Measurements from ENCODE around the gene GRM7.

The GRM7 gene

DNA sequence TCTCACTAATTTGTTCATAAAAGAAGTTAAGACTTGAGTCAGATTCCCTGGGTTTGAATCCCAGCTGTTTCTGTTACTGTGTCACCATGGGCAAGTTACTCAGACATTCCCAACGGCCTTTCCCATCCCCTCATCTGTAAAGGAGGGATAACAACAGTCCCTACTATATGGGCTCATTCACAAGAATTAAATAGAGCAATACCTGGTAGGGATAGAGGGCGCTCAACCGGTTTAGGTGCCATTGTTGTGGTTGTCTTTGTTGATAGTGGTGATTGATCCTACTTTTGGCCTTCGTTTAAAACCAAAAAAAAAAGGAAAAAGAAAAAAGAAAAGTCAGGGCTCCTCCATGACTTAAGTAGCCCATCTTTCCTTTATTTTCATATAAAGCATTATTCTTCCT lies 563.1 kb downstream of the GRM7 start:
- POLR2A ChIA-PET = no interaction called here
- no peak for DNase-seq (ENCODE audit: extremely low spot score)
- TF ChIP-seq, protein P1, sequence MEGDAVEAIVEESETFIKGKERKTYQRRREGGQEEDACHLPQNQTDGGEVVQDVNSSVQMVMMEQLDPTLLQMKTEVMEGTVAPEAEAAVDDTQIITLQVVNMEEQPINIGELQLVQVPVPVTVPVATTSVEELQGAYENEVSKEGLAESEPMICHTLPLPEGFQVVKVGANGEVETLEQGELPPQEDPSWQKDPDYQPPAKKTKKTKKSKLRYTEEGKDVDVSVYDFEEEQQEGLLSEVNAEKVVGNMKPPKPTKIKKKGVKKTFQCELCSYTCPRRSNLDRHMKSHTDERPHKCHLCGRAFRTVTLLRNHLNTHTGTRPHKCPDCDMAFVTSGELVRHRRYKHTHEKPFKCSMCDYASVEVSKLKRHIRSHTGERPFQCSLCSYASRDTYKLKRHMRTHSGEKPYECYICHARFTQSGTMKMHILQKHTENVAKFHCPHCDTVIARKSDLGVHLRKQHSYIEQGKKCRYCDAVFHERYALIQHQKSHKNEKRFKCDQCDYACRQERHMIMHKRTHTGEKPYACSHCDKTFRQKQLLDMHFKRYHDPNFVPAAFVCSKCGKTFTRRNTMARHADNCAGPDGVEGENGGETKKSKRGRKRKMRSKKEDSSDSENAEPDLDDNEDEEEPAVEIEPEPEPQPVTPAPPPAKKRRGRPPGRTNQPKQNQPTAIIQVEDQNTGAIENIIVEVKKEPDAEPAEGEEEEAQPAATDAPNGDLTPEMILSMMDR (IDR thresholded peaks at IDR 0.05; ENCODE audit: control extremely low read depth, extremely low read depth, low read depth, missing control alignments) = no peak
- CTCF ChIA-PET = interaction anchor here (1.4 kb wide), 1 partner anchor 14 kb away, joined by 3 read pairs; no protein-coding TSS in a partner anchor

GRCh38 chr3:7428206-7428718 lies 567.3 kb downstream of the GRM7 start:
- no peak for DNase-seq (ENCODE audit: extremely low spot score)
- TF ChIP-seq, protein P1 (IDR thresholded peaks at IDR 0.05; ENCODE audit: control extremely low read depth, extremely low read depth, low read depth, missing control alignments) = no peak
- CTCF ChIA-PET = no interaction called here
- POLR2A ChIA-PET = no interaction called here

DNA sequence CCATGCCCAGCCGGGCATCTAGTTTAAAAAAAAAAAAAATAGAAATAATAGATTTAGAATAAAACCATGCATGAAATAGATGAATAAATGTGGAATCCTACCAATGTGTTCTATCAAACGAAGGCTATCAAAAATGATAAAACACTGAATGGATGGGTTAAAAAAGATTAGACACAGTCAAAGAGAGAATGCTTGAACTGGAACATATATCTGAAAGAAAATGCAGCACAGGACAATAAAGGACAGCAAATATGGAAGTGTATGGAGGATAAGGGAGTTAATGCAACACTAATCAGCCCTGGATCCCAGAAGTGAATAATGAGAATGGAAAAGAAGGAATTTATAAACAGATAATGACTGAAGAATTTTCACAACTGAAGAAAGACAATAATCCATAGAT lies 571.7 kb downstream of the GRM7 start:
- CTCF ChIA-PET = interaction anchor here (1.5 kb wide), 1 partner anchor 11 kb away, joined by 3 read pairs; no protein-coding TSS in a partner anchor
- POLR2A ChIA-PET = no interaction called here
- TF ChIP-seq, protein P1 (IDR thresholded peaks at IDR 0.05; ENCODE audit: control extremely low read depth, extremely low read depth, low read depth, missing control alignments) = no peak
- DNase-seq (ENCODE audit: extremely low spot score) = no peak

GRCh38 chr3:7433073-7433472 lies 572.2 kb downstream of the GRM7 start:
- TF ChIP-seq, protein P1 (IDR thresholded peaks at IDR 0.05; ENCODE audit: control extremely low read depth, extremely low read depth, low read depth, missing control alignments) = no peak
- POLR2A ChIA-PET = no interaction called here
- CTCF ChIA-PET = interaction anchor here (1.5 kb wide), 1 partner anchor 11 kb away, joined by 3 read pairs; no protein-coding TSS in a partner anchor
- DNase-seq (ENCODE audit: extremely low spot score) = no peak

- DNase-seq (ENCODE audit: extremely low spot score) = no peak
- ChIA-PET POLR2A (no interaction called here), CTCF (no interaction called here)
- TF ChIP-seq, protein P1 (IDR thresholded peaks at IDR 0.05; ENCODE audit: control extremely low read depth, extremely low read depth, low read depth, missing control alignments) = no peak
Measured at GRCh38 chr3:7436542-7436941, 575.6 kb downstream of the GRM7 start.

DNA sequence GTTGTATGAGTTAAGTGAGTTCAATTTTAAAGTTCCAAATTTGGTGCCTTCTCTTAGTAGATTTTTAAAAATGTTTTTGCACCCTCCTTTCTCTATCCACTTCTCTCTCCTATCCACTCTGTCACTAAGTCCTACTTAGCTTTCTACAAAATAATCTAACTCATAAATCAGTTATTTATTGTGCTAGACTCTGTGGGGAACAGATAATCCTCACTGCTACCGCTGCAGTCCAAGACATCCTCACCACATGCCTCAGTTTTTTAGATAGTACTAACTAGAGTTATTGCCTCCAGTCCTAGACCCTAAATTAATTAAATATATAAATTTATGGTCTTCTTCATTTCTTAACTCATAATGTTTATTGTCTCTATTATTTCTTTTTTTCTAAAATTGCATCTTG lies 576.3 kb downstream of the GRM7 start:
- ChIA-PET POLR2A (no interaction called here), CTCF (no interaction called here)
- TF ChIP-seq, protein P1 (IDR thresholded peaks at IDR 0.05; ENCODE audit: control extremely low read depth, extremely low read depth, low read depth, missing control alignments) = no peak
- no peak for DNase-seq (ENCODE audit: extremely low spot score)
